Measurements from ENCODE around the gene NOX4.
A peak's percentile ranks its signal among the peaks of the same experiment; 100 is the strongest.

NOX4 gene

GRCh38 chr11:89521792-89522191 is 30.6 kb upstream of the NOX4 start:
- no peak overlapping the region for H3K4me3 ChIP-seq (ENCODE audit: control insufficient read depth, low read depth, low read length)
- no peak for DNase-seq (ENCODE audit: low read depth)
- no peak for TF ChIP-seq CTCF (conservative IDR thresholded peaks at IDR 0.05; ENCODE audit: control insufficient read depth, insufficient read depth, low read depth, low read length)

- no peak for TF ChIP-seq CTCF (conservative IDR thresholded peaks at IDR 0.05; ENCODE audit: control insufficient read depth, insufficient read depth, low read depth, low read length)
- DNase-seq (ENCODE audit: low read depth) = peak; percentile 21
- H3K4me3 ChIP-seq (ENCODE audit: control insufficient read depth, low read depth, low read length) = no peak overlapping the region
These were observed 30.1 kb upstream of the NOX4 start for GRCh38 chr11:89521294-89521693.

- no peak for DNase-seq (ENCODE audit: low read depth)
- no peak for TF ChIP-seq CTCF (conservative IDR thresholded peaks at IDR 0.05; ENCODE audit: control insufficient read depth, insufficient read depth, low read depth, low read length)
- no peak overlapping the region for H3K4me3 ChIP-seq (ENCODE audit: control insufficient read depth, low read depth, low read length)
These were observed 25.3 kb upstream of the NOX4 start for GRCh38 chr11:89516496-89516895.

- no peak for TF ChIP-seq CTCF (conservative IDR thresholded peaks at IDR 0.05; ENCODE audit: control insufficient read depth, insufficient read depth, low read depth, low read length)
- no peak overlapping the region for H3K4me3 ChIP-seq (ENCODE audit: control insufficient read depth, low read depth, low read length)
- no peak for DNase-seq (ENCODE audit: low read depth)
These were observed 17.4 kb upstream of the NOX4 start for GRCh38 chr11:89508544-89508943.

- no peak for DNase-seq (ENCODE audit: low read depth)
- no peak for TF ChIP-seq CTCF (conservative IDR thresholded peaks at IDR 0.05; ENCODE audit: control insufficient read depth, insufficient read depth, low read depth, low read length)
- H3K4me3 ChIP-seq (ENCODE audit: control insufficient read depth, low read depth, low read length) = no peak overlapping the region
These were observed 13.1 kb upstream of the NOX4 start for GRCh38 chr11:89504270-89504669.

GRCh38 chr11:89503422-89503821 is 12.2 kb upstream of the NOX4 start:
- H3K4me3 ChIP-seq (ENCODE audit: control insufficient read depth, low read depth, low read length) = no peak overlapping the region
- no peak for TF ChIP-seq CTCF (conservative IDR thresholded peaks at IDR 0.05; ENCODE audit: control insufficient read depth, insufficient read depth, low read depth, low read length)
- no peak for DNase-seq (ENCODE audit: low read depth)

GRCh38 chr11:89502301-89502700 is 11.1 kb upstream of the NOX4 start:
- no peak for TF ChIP-seq CTCF (conservative IDR thresholded peaks at IDR 0.05; ENCODE audit: control insufficient read depth, insufficient read depth, low read depth, low read length)
- no peak for DNase-seq (ENCODE audit: low read depth)
- H3K4me3 ChIP-seq (ENCODE audit: control insufficient read depth, low read depth, low read length) = no peak overlapping the region
